AG04450 (cell line): ENCODE measurements around the gene IPO13. TPM values are rescaled to one million over a fixed set of nuclear protein-coding genes. Genes with fewer than 3 reads are reported as not detected.

Experiments
- CTCF ChIA-PET: fragments of 300-600, 350-600 bp; formaldehyde crosslinking; extraction: SDS; loops from one replicate; lab custom pipeline; 2022; ENCODE audit warnings: antibody characterized with exemption, inconsistent platforms; lab: Charles Lee
- POLR2A ChIA-PET: fragments of 350-600 bp; formaldehyde crosslinking; extraction: SDS; loops from one replicate; lab custom pipeline; 2021; ENCODE audit warnings: antibody characterized with exemption, inconsistent platforms; lab: Yijun Ruan, JAX
- DNase-seq: peaks from one replicate; pipeline ENCODE4 v3.0.0-alpha.2; 2011; ENCODE audit warnings: low read depth, low spot score
- H3K27ac ChIP-seq: one replicate; pipeline ENCODE4 v1.5.1; 2012; ENCODE audit warnings: low read depth, low read length, control low read depth
- H3K27me3 ChIP-seq: one replicate; pipeline ENCODE4 v1.6.0; 2012; ENCODE audit warnings: low read length; ENCODE audit not compliant: control insufficient read depth, insufficient read depth
- H3K4me3 ChIP-seq: 2 replicates; pipeline ENCODE4 v1.5.1; 2011; ENCODE audit warnings: mild to moderate bottlenecking, low read depth, low read length, control low read depth
- H3K9me3 ChIP-seq: 2 replicates; pipeline ENCODE4 v1.5.1; 2012; ENCODE audit warnings: low read length; ENCODE audit not compliant: control insufficient read depth, insufficient read depth
- CTCF ChIP-seq: IDR thresholded peaks from 2 replicates; pipeline ENCODE4 v1.5.1; 2011; ENCODE audit warnings: low read depth, low read length, control low read depth, inconsistent platforms
- polyA plus RNA-seq: library from polyadenylated mRNA; depleted of rRNA; stranded (reverse); fragments of >200 nt; gene quantifications from 2 replicates; pipeline ENCODE4 v1.2.3, GENCODE V29; 2011

IPO13 gene
- polyA plus RNA-seq, 1 experiment: 11.2 TPM

DNA sequence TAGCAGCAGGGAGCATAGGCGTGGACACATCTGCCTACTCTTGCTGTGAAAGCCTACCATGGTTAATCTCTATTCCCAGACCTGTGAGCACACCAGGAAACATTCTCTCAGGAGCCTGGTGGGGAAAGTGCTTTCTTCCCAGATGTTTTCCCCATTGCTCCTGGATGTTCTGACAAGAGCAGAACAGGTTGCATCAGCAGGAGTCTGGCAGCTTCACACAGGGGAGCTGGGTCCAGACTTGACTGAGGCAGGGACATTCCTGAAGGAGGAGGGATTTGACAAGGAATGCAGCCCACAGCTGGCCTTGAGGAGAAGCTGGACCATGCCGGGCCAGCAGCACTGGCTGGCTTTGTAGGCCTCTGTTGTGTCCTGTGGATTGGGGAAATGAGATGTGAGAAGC, 34.1 kb upstream of the IPO13 start:
- Histone ChIP-seq H3K27ac (peak overlapping the region; percentile 52), H3K27me3 (no peaks in the 10 kb centered on the region), H3K9me3 (no peaks in the 10 kb centered on the region), H3K4me3 (no peak overlapping the region)
- peak; percentile 54 for DNase-seq
- ChIA-PET POLR2A (interaction anchor here (1.0 kb wide), 1 partner anchor 16 kb away, joined by 3 read pairs; no protein-coding TSS in a partner anchor), CTCF (interaction anchor here (0.7 to 5.2 kb wide), 4 partner anchors 22 to 150 kb away, joined by 3 to 29 read pairs (median 6); no protein-coding TSS in a partner anchor)
- no peak for TF ChIP-seq CTCF

DNA sequence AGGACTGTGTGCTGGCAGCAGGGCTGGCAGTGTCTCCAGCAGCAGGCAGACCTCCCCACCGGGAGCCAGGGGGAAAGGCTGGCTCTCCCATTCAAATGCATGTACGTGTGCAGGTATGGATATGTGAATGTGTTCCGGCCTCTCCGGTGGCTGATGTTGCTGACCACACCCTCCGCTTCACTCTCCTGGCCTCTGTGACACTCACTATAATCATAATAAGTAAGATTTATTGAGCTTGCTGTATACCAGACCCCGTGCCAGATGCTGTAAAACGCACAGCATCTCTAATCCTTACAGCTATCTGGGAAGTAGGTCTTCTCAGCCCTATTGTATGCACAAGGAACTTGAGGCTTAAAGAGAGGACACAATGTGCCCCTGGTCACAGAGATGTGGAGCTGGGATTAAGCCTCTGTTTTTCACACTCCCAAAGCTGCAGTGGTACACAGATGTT, 33.7 kb upstream of the IPO13 start:
- ChIA-PET CTCF (interaction anchor here (1.2 to 5.2 kb wide), 3 partner anchors 21 to 149 kb away, joined by 5 to 29 read pairs (median 6); no protein-coding TSS in a partner anchor), POLR2A (interaction anchor here (1.0 kb wide), 1 partner anchor 16 kb away, joined by 3 read pairs; no protein-coding TSS in a partner anchor)
- DNase-seq: no peak
- H3K4me3 ChIP-seq: no peak overlapping the region
- no peaks in the 10 kb centered on the region for H3K9me3 ChIP-seq
- no peak for TF ChIP-seq CTCF
- no peaks in the 10 kb centered on the region for H3K27me3 ChIP-seq
- H3K27ac ChIP-seq: no peak overlapping the region

- Histone ChIP-seq H3K9me3 (no peaks in the 10 kb centered on the region), H3K27ac (no peak overlapping the region), H3K27me3 (no peaks in the 10 kb centered on the region), H3K4me3 (no peak overlapping the region)
- no peak for DNase-seq
- TF ChIP-seq CTCF: no peak
- ChIA-PET POLR2A (no interaction called here), CTCF (interaction anchor here (1.2 to 5.2 kb wide), 2 partner anchors 21 to 150 kb away, joined by 5 to 29 read pairs; no protein-coding TSS in a partner anchor)
These were observed 32.9 kb upstream of the IPO13 start for GRCh38 chr1:43913666-43914360.

DNA sequence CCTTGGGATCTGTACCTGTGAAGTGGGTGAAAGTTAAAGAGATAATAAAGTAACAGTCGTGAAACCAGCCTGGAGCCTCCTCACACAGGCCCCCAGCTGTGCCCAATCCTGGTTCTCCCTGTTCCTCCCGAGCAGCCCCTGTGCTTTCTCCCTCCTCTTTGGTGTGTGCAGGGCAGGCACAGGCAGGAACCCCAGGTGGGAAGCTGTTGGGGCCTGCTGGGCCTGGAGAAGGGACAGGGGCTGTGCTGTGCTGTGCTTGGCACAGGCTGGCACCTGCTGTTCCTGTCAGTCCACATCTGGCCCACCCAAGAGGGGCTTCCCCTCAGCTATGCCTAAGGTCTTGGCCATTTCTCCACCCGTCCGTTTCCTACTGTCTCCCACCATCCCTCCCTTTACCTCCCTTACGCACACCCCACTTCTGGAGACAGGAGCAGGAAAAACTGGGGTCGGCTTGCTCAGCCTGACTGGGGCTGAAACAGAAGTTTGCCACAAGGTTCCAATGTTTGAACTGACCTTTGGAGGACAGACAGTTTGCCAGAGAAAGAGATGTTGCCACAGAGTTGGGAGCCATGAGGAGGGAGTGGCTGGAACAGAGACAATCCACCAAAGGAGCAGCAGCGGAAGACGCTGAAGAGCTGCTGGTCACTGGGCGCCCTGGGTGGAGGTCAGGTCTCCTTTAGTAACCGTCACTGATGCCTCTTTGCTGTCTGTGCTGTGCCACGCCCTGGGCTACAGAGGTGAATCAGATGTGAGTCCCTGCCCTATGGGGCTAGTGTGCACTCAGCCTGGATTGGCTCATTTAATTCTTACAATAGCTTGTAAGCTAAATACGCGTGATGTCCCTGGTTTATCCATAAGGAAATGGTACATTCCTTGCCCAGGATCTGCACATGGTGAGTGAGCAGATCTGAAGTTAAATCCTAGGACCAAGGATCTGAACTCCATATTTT, 31.9 kb upstream of the IPO13 start:
- ChIA-PET CTCF (interaction anchor here (1.2 to 5.2 kb wide), 2 partner anchors 18 to 20 kb away, joined by 3 to 29 read pairs; no protein-coding TSS in a partner anchor), POLR2A (no interaction called here)
- no peak overlapping the region for H3K4me3 ChIP-seq
- DNase-seq: no peak
- H3K9me3 ChIP-seq: no peaks in the 10 kb centered on the region
- TF ChIP-seq CTCF: no peak
- H3K27ac ChIP-seq: no peak overlapping the region
- no peaks in the 10 kb centered on the region for H3K27me3 ChIP-seq
